Ammon's horn (tissue), 1 donor: ENCODE results near the gene PRR11.
"Not testable (repeated sequence)": the region's sequence is repeated elsewhere in the genome, so short reads cannot be mapped to it uniquely, and the experiment has no call there.

Experiments
- DNase-seq: peaks from one replicate; pipeline ENCODE4 v3.0.0-alpha.2; 2016; ENCODE audit warnings: low spot score

PRR11 gene

GRCh38 chr17:59155439-59156177 is at the start of gene PRR11:
Gene PRR11, plus strand, starts transcription at chr17:59155746. Its CDS starts 14,007 bp downstream, at chr17:59169753.
- peak; percentile 100 for DNase-seq

- DNase-seq: peak; percentile 60
These were observed 49.6 kb upstream of the PRR11 start for GRCh38 chr17:59105852-59106462.

DNA sequence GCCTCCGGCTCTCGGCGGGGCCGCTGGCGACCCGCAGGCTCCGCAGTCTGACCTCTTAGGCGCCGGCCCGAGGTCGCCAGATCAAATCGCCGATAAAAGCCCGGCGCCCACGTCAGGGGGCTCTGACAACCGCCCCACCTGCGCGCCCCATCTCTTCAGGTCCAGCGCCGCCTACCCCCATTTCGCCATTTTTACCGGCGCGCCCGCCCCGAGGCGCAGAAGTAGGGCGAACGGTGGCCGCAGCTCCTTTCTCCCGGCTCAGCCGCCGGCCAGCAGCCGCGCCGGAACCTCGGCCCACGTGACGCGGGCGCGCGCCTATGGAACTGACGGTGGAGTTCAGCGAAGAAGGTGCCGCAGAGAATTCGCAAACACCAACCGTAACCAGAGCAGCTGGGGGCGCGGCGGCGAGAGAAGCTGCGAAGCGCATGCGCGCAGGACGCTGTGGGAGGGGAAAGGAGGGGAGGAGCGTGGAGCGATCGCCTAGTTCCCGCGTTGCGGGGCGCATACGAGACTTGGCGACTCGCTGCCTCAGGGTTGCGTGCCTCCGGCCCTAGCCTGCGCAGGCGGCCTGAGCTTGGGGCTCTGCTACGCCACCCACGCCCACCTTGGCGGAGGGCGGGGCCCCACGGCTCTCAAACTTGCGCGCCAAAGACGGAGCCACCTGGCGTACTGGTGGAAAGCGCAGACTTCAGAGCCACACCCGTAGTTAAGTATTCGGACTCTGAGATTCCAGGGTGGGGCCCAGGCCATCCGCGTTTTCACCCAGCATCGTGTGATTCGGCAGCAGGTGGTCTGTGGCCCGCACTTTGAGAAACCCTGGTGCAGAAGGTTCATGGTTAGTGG is 48.9 kb upstream of the PRR11 start, which contains the start of gene TRIM37:
TRIM37 (minus strand) TSS at position 418 of the 843 bp plus-strand sequence. CDS start 419 bp downstream, outside the sequence.
- DNase-seq: peak; percentile 98

DNA sequence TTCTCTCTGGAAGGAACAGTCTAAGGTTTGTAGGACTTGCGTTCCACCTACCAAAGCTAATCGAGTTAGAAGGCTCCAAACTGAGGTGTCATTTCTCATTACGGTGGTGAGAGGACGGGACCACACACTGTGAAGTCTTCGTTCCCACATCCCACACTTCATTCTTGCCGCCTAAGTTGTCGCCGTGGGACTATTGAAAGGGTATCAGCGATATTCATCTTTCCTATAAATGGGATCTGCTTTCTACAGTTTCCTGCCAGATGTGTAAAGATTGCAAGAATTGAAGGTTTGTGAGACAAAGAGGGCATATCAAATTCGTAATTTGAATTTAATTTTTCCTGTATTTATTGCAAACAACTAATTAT is 48.3 kb upstream of the PRR11 start:
- no peak for DNase-seq

- DNase-seq: no peak
These were observed 47.0 kb upstream of the PRR11 start for GRCh38 chr17:59108400-59109102.

- DNase-seq: no peak
These were observed 44.6 kb upstream of the PRR11 start for GRCh38 chr17:59110973-59111372.

DNA sequence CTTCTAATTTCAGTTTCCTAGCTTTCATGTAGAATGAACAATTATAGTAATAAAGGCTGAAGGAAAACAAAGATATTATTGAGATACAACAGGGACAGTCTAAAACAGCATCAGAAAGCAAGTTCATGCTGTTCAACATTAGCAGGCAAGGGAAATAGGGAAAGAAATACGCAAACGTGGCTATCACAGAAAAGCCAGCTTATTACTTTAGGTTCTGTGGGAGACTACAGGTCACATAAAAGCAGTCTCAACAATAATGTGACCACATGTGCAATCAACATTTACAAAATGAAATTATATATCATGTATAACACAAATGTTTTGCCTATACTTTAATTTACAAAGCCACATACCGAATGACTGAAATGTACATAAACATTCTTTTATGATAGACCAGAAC is 44.0 kb upstream of the PRR11 start:
- DNase-seq: no peak

DNA sequence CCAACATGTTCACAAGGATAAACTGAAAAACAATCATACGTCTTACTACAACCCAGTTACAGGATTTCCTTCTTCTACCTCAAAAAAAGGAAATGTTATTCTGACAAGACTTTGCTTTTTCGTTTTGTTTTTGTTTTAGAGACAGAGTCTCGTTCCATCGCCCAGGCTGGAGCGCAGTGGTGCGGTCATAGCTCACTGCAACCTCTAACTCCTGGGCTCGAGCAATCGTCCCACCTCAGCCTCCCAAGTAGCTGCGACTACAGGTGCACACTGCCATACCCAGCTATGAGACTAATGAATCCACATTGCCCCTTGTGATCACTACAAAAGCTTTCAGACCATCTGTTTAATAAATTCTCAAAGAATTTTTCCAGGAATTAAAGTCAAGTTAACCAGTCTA is 40.1 kb upstream of the PRR11 start:
- DNase-seq: no peak

DNA sequence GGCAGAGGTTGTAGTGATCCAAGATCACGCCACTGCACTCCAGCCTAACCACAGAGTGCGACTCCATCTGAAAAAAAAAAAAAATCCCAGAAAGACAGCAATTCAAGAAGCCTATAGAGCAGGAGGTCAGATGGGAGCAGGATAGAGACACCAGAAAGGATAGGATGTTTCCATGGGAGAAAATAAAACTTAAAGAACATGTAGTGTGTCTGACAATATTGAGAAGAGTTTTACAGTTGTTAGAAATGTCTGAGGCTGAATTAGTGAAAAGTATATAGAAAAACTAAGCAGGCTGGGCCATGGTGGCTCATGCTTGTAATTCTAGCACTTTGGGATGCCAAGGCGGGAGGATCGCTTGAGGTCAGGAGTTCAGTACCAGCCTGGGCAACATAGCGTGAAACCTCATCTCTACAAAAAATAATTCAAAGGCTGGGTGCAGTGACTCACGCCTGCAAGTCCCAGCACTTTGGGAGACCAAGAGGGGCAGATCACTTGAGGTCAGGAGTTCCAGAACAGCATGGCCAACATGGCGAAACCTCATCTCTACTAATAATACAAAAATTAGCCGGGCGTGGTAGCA is 33.6 kb upstream of the PRR11 start:
- no peak for DNase-seq

GRCh38 chr17:59124665-59125064 is 30.9 kb upstream of the PRR11 start:
- DNase-seq: no peak

GRCh38 chr17:59126809-59127417 is 28.6 kb upstream of the PRR11 start:
- no peak for DNase-seq

DNA sequence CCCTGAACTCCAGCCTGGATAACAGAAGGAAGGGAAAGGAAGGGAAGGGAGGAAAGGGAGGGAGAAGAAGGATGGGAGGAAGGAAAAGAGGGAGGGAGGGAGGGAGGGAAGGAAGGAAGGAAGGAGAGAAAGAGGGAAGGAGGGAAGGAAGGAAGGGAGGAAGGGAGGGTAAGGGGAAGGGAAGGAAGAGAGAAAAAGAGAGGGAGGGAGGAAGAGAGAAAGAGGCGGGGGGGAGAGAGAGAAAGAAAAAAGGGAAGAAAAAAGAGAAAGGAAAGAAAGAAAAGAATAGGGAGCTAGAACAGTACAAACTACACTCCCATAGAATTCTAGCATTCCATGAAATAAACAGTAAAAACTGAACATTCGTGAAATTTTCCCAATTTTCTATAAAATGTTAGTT is 25.7 kb upstream of the PRR11 start:
- DNase-seq: no peak

GRCh38 chr17:59131131-59131530 is 24.4 kb upstream of the PRR11 start:
- DNase-seq: no peak

DNA sequence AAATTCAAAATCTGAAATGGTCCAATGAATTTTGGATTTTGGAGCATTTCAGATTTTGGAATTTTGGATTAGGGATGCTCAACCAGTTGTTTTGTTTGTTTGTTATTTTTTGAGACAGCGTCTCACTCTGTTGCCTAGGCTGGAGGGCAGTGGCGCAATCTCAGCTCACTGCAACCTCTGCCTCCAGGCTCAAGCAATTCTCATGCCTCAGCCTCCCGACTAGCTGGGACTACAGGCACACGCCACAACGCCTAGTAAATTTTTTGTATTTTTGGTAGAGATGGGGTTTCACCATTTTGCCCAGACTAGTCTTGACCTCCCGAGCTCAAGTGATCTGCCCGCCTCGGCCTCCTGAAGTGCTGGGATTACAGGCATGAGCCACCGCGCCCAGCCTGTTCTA is 17.2 kb upstream of the PRR11 start:
- not testable (repeated sequence) for DNase-seq

DNA sequence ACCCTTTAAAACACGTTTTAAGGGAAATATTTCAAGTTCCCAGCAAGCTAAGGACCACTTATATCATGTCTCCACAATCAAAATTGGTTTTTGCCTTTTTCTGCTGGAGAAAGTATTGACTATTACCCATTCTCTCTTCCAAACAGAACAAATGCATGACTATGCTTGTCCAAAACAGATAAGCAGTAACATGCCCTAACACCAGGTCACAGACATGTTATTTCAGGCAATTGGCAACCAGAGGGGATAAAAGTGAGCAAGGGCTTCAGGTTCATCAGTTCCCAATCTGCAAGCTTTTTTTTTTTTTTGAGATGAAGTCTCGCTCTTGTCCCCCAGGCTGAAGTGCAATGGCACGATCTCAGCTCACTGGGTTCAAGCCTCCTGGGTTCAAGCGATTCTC is 15.6 kb upstream of the PRR11 start:
- DNase-seq: no peak

DNA sequence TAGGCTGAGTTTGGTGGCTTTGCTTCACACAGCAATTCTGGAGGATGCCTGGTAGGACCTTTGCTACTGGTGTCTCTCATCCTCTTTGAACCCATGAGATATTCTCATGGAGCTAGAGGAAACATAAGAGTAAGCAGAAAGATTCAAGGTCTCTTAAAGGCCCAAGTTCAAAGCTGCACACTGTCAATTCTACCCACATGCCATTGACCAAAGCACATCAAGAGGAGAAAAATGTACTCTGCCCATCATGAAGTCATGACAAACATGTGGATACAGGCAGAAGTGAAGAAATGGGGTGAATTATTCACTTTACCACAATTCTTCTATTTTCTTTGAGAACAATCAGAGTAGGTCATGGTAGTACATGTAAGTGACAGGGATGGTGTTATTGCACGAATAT is 13.7 kb upstream of the PRR11 start:
- no peak for DNase-seq

DNA sequence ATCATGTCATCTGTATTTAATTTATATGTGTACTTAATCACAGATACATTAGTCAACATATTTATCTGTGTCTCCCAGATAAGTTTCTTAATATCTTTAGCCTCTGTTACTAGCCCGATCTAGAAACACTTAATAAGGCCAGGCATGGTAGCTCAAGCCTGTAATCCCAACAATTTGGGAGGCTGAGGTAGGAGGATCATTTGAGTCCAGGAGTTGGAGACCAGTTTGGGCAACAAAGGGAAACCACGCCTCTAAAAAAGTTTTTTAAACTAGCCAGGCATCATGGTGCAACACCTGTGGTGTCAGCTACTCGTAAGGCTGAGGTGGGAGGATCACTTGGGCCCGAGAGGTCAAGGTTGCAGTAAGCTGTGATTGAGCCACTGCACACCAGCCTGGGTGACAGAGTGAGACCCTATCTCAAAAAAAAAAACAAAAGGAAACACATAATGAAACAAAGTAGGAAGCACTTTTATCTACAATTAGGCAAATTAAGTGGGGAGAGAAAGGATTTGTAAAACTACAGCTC is 9.9 kb upstream of the PRR11 start:
- DNase-seq: no peak

DNA sequence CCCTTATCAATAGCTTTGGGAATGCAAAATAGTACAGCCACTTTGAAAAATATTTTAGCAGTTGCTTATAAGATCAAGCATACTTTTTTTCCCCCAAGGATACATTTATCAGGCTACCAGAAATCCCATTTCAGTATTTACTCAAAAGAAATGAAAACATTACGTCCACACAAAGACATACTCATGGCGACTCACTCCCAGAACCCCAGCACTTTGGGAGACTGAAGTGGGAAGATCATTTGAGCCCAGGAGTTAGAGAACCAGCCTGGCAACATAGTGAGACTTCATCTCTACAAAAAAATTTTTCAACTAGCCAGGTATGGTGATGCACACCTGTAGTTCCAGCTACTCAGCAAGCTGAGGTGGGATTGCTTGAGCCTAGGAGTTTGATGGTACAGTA is 6.5 kb upstream of the PRR11 start:
- no peak for DNase-seq

GRCh38 chr17:59149841-59150511 is 5.6 kb upstream of the PRR11 start:
- DNase-seq: no peak

- DNase-seq: no peak
These were observed 4.5 kb upstream of the PRR11 start for GRCh38 chr17:59151006-59151405.

DNA sequence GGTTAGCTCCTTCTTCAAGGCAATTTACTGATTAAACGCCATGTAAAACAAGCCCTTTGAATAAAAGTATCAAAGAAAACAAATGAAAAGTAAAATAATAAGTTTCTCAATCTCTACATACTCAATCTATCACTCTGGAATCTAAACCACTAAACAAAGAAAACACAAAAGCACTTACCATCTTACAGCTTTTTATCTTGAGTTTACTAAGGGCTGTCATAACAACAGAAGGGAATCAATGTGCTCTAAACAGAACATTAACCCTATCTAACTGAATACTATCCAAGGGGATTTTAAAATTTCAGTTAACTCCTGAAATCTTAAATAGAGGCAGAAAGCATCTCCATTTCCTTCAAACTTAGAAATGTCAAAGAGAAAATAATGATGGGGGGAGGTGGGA is 4.0 kb upstream of the PRR11 start:
- DNase-seq: no peak
